Osteoblast (primary cell): ENCODE data around the gene HYCC2. TPM values are rescaled to one million over a fixed set of nuclear protein-coding genes. Genes with fewer than 3 reads are reported as not detected.
"Not testable (repeated sequence)": the region's sequence is repeated elsewhere in the genome, so short reads cannot be mapped to it uniquely, and the experiment has no call there.

Experiments
- DNase-seq: peaks from one replicate; pipeline ENCODE4 v3.0.0; 2011; ENCODE audit warnings: low spot score, mixed read lengths; ENCODE audit not compliant: insufficient read length; ENCODE audit errors: missing footprints
- H2AFZ ChIP-seq: 2 replicates; pipeline ENCODE4 v1.6.0; 2011; ENCODE audit warnings: mild to moderate bottlenecking, low read length
- H3K27ac ChIP-seq: 2 replicates; pipeline ENCODE4 v1.5.1; 2011; ENCODE audit warnings: mild to moderate bottlenecking, low read depth, low read length, moderate library complexity
- H3K27me3 ChIP-seq: 2 replicates; pipeline ENCODE4 v1.6.0; 2012; ENCODE audit warnings: mild to moderate bottlenecking, control low read depth, inconsistent platforms, low read length, moderate library complexity; ENCODE audit not compliant: insufficient read depth
- H3K36me3 ChIP-seq: 2 replicates; pipeline ENCODE4 v1.5.1; 2011; ENCODE audit warnings: mild to moderate bottlenecking, low read length, control low read depth, moderate library complexity; ENCODE audit not compliant: insufficient read depth
- H3K4me1 ChIP-seq: 2 replicates; pipeline ENCODE4 v1.5.1; 2011; ENCODE audit warnings: mild to moderate bottlenecking, low read length, control low read depth, moderate library complexity; ENCODE audit not compliant: insufficient read depth
- H3K4me2 ChIP-seq: 2 replicates; pipeline ENCODE4 v1.6.0; 2011; ENCODE audit warnings: mild to moderate bottlenecking, low read length; ENCODE audit not compliant: insufficient read depth
- H3K4me3 ChIP-seq: fragments of 200-600 bp; sonication (generic); 3 replicates; pipeline ENCODE4 v1.5.1; 2012; ENCODE audit warnings: mild to moderate bottlenecking, low read length, inconsistent platforms; ENCODE audit not compliant: insufficient read depth
- H3K79me2 ChIP-seq: 2 replicates; pipeline ENCODE4 v1.6.0; 2012; ENCODE audit warnings: mild to moderate bottlenecking, low read length, control low read depth, inconsistent platforms; ENCODE audit not compliant: insufficient read depth
- H3K9me3 ChIP-seq: 2 replicates; pipeline ENCODE4 v1.5.1; 2011; ENCODE audit warnings: low read depth, low read length, control low read depth
- H4K20me1 ChIP-seq: 2 replicates; pipeline ENCODE4 v1.6.0; 2012; ENCODE audit warnings: mild to moderate bottlenecking, low read length, control low read depth; ENCODE audit not compliant: insufficient read depth
- total RNA-seq: library from RNA; depleted of rRNA; stranded (reverse); fragments of >200 nt; gene quantifications from 2 replicates; pipeline ENCODE4 v1.2.3, GENCODE V29; 2012
- TF ChIP-seq, protein P1 (sequence below): IDR thresholded peaks from 2 replicates; pipeline ENCODE4 v1.5.1; 2011; ENCODE audit warnings: mild to moderate bottlenecking, low read depth, low read length, moderate library complexity; ENCODE audit errors: extremely low read depth

The HYCC2 gene
- 11.6 and 12.1 TPM in 2 replicates for total RNA-seq

DNA sequence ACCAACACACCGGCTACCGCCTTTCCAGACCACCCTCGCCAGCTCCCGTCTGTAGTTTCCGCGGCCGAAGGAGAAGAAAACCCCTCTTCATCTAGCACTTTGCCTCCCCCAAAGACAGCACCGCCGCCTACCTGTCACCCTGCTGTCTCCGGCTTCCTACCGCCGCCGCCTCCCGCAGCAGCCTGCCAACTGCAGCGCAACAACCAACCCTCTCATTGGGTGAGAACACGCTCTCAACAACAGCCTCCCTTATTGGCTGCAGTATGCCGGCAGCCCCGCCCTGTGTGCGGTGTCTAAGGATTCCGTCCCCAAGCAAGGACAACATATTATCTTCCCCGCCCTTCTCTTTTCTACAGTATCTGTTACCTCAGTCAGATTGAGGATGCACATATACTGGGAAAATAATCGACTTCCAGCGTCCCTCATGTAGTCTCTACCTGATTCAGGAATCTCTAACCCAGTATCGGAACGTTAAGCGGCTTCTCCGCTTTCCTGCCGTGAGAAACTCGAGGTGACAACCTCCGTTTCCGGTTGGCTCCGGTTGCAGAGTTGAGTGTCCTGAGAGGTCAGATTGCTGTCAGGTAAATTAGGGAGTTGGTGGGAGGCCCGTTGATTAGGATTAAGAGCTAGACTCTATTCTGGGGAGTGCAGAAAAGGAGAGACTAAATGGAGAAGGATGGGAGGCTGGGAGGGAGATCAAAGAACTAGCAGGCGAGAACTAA is at the start of gene HYCC2, which contains the start of gene NDUFB3:
Gene HYCC2 (minus strand): TSS at position 193 of the 722 bp plus-strand sequence. CDS start 47,662 bp downstream, outside the sequence.
Gene NDUFB3 (plus strand): TSS at position 523 of the 722 bp plus-strand sequence. CDS start 6,882 bp downstream, outside the sequence.
- peak; percentile 97 for DNase-seq
- Histone ChIP-seq H2AFZ (peak within 1 kb of the TSS; percentile 100), H3K4me3 (peak within 1 kb of the TSS; percentile 96), H3K9me3 (no peaks in the 10 kb centered on the region), H3K27me3 (no peaks in the 10 kb centered on the region), H4K20me1 (peaks cover 11% of the 10 kb centered on the region), H3K79me2 (peaks cover 81% of the 10 kb centered on the region), H3K4me2 (peak within 1 kb of the TSS; percentile 82), H3K4me1 (peaks cover 37% of the 10 kb centered on the region), H3K27ac (peak within 1 kb of the TSS; percentile 98), H3K36me3 (no peaks in the 10 kb centered on the region)
- TF ChIP-seq, protein P1, sequence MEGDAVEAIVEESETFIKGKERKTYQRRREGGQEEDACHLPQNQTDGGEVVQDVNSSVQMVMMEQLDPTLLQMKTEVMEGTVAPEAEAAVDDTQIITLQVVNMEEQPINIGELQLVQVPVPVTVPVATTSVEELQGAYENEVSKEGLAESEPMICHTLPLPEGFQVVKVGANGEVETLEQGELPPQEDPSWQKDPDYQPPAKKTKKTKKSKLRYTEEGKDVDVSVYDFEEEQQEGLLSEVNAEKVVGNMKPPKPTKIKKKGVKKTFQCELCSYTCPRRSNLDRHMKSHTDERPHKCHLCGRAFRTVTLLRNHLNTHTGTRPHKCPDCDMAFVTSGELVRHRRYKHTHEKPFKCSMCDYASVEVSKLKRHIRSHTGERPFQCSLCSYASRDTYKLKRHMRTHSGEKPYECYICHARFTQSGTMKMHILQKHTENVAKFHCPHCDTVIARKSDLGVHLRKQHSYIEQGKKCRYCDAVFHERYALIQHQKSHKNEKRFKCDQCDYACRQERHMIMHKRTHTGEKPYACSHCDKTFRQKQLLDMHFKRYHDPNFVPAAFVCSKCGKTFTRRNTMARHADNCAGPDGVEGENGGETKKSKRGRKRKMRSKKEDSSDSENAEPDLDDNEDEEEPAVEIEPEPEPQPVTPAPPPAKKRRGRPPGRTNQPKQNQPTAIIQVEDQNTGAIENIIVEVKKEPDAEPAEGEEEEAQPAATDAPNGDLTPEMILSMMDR, result peak; percentile 25

DNA sequence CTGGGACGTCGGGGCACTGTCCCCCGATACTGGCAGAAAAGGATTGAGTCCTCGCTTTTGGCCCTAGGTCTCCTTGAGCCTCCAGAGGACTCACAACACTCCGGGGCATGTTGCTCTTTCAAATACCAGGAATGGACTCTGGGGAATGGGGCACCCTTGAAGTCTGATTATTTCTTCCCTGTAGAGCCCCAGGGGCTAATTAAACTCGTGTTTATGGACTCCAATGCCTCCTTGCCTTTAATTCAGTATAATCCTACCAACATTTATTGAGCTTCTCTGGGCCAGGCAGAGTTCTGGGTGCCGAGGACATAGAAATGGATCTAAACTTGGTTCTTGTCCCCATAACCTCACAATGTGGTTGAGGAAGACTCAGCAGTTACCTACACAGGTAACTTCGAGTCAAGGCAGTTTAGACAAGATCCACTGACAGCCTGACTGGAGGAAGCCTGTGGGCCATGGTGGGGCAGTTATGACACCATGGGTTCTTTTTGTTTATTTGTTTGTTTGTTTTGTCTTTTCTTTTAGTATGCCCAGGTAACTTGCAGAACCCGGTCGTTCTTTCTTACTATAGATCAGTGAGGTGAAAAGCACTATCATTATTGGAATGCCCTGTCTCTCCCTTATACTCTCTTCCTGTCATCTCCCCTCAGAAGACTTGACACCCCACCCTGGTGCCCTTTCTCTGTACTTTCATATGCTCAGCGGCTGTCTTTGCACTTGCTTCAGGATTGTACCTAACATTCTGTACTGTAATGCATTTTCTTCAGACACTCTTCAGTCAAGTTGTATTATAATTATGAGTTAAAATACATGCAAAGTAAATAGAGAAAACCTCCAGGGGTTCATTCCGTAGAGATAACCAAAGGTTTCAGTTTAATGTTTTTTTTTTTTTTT is 47.7 kb upstream of the HYCC2 start:
- Histone ChIP-seq H3K27ac (peak overlapping the region; percentile 99), H3K4me3 (peak overlapping the region; percentile 90), H3K36me3 (peaks cover 4% of the 10 kb centered on the region), H4K20me1 (peaks cover 3% of the 10 kb centered on the region), H3K4me2 (peak overlapping the region; percentile 97), H3K27me3 (no peaks in the 10 kb centered on the region), H3K79me2 (peaks cover 70% of the 10 kb centered on the region), H3K9me3 (no peaks in the 10 kb centered on the region), H2AFZ (peak overlapping the region; percentile 27), H3K4me1 (peaks cover 52% of the 10 kb centered on the region)
- TF ChIP-seq, protein P1, result no peak
- no peak for DNase-seq

DNA sequence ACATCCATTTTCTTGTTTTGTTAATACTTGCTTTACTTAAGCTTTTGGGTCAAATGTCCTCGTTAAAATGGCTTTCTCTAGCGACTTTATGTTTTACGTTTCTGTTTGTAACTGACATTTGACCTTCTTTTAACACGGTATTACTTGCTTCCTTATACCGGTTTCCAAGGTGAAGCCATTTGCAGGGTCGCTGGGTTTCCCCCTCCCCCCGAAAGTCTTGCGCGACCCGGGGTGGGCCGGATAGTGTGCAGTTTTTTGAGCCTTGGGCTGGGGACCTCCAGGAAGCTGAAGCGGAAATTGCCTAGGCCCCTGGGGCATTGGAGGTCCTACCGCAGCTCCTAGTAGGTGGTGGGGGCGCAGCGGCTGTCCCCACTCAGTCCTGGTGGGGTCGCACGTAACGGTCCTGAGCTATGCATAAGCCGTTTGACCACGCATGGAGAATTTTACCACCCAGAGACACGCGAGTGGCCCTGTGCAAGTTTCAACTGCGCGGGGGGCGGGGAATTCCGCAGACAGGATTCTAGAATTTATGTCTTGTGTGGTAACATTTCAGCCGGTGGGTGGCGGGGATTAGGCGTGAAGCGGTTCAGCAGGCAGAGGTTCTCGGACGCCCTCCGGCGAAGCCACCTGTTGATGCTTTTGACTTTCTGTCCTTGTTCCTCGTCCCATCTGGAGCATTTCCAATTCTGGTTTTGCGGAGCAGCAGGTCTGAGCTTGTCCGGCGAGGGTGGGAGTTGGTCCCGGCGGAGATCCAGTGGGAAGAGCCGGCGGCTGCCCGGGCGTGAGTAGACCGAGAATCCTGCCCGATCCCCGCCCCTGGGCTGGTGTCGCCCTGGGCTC is 46.9 kb upstream of the HYCC2 start:
- Histone ChIP-seq H3K27ac (peak overlapping the region; percentile 99), H2AFZ (peak overlapping the region; percentile 27), H3K27me3 (no peaks in the 10 kb centered on the region), H3K4me2 (peak overlapping the region; percentile 97), H4K20me1 (no peaks in the 10 kb centered on the region), H3K4me1 (peaks cover 46% of the 10 kb centered on the region), H3K4me3 (peak overlapping the region; percentile 90), H3K9me3 (no peaks in the 10 kb centered on the region), H3K36me3 (peaks cover 4% of the 10 kb centered on the region), H3K79me2 (peaks cover 61% of the 10 kb centered on the region)
- DNase-seq, result peak; percentile 90
- TF ChIP-seq, protein P1, result peak; percentile 48

DNA sequence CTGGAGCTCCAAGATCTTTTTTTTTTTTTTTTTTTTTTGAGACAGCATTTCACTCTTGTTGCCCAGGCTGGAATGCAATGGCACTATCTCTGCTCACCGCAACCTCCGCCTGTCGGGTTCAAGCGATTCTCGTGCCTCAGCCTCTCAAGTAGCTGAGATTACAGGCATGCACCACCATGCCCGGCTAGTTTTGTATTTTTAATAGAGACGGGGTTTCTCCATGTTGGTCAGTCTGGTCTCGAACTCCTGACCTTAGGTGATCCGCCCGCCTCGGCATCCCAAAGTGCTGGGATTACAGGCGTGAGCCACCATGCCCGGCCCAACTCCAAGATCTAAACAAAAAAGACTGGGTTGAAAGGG is 46.2 kb upstream of the HYCC2 start:
- H3K4me1 ChIP-seq, result peaks cover 45% of the 10 kb centered on the region
- H3K4me3 ChIP-seq, result peak overlapping the region; percentile 90
- peaks cover 55% of the 10 kb centered on the region for H3K79me2 ChIP-seq

More for the DNA sequence above, 46.2 kb upstream of the HYCC2 start:
- H4K20me1 ChIP-seq, H2AFZ ChIP-seq, H3K9me3 ChIP-seq, H3K27me3 ChIP-seq, H3K36me3 ChIP-seq, DNase-seq: not testable (repeated sequence)
- H3K4me2 ChIP-seq, result peak overlapping the region; percentile 97
- H3K27ac ChIP-seq, result peak overlapping the region; percentile 99
